GM12872 (cell line): Measurements from ENCODE around the gene MBOAT1.

Experiments used
- CTCF ChIP-seq: IDR thresholded peaks from 3 replicates; pipeline ENCODE4 v1.5.1; 2011; ENCODE audit warnings: low read depth, mild to moderate bottlenecking, low read length, moderate library complexity; ENCODE audit not compliant: insufficient read depth

MBOAT1 gene

GRCh38 chr6:20252311-20252710 lies 40.0 kb upstream of the MBOAT1 start:
- TF ChIP-seq CTCF: no peak

- TF ChIP-seq CTCF: no peak
Measured at GRCh38 chr6:20251525-20251924, 39.3 kb upstream of the MBOAT1 start.

GRCh38 chr6:20246125-20246524 lies 33.9 kb upstream of the MBOAT1 start:
- no peak for TF ChIP-seq CTCF

GRCh38 chr6:20243288-20243687 lies 31.0 kb upstream of the MBOAT1 start:
- no peak for TF ChIP-seq CTCF

- no peak for TF ChIP-seq CTCF
Measured at GRCh38 chr6:20242397-20242796, 30.1 kb upstream of the MBOAT1 start.

GRCh38 chr6:20241102-20241501 lies 28.8 kb upstream of the MBOAT1 start:
- no peak for TF ChIP-seq CTCF

- TF ChIP-seq CTCF: no peak
Measured at GRCh38 chr6:20238688-20239587, 26.7 kb upstream of the MBOAT1 start.
